K562 (cell line): ENCODE data around the gene HSD11B1L.

ENCODE experiments used
- CHD1 ChIP-seq: fragments of 200-600 bp; sonication (generic); IDR thresholded peaks from one replicate; pipeline ENCODE4 v1.6.1; 2012; ENCODE audit warnings: mild to moderate bottlenecking, moderate library complexity, low read length, inconsistent platforms
- KDM1A ChIP-seq, 2 experiments: fragments of 450-650 bp; IDR thresholded peaks; 2 replicates each; pipeline ENCODE4 v1.6.1; 2016; ENCODE audit warnings: mild to moderate bottlenecking in 2 of 2

- no peak for TF ChIP-seq KDM1A (IDR thresholded peaks at IDR 0.05)
- no peak for TF ChIP-seq CHD1
Measured at GRCh38 chr19:5682107-5682482, 1.3 kb downstream of the HSD11B1L start.
